Mesenteric fat pad (tissue), 1 donor: ENCODE results near the gene AFMID. TPM values are rescaled to one million over a fixed set of nuclear protein-coding genes. Genes with fewer than 3 reads are reported as not detected.
"Not testable (repeated sequence)": the region's sequence is repeated elsewhere in the genome, so short reads cannot be mapped to it uniquely, and the experiment has no call there.

Experiments used
- DNase-seq: peaks from one replicate; pipeline ENCODE4 v3.0.0-alpha.2; 2020; ENCODE audit warnings: low spot score
- total RNA-seq: library from RNA; stranded (reverse); fragmentation: NEBNext Ultra II Directional; extraction: Animal tissue kit (Norgen Biotek cat#: 25700); gene quantifications from one replicate; pipeline ENCODE4 v1.2.1, GENCODE V29; 2021
- donor health status: DM: yes; HTN: yes; CAD: no.

The AFMID gene
- total RNA-seq, 1 donor from 2014 or later: 19.7 TPM

- DNase-seq: no peak
These were observed 65.8 kb downstream of the AFMID start for GRCh38 chr17:78252701-78253635.

GRCh38 chr17:78253636-78253945, 66.4 kb downstream of the AFMID start:
- not testable (repeated sequence) for DNase-seq

GRCh38 chr17:78253946-78254672, 66.9 kb downstream of the AFMID start:
- DNase-seq: peak; percentile 96

GRCh38 chr17:78255029-78255656, 68.0 kb downstream of the AFMID start:
- no peak for DNase-seq

GRCh38 chr17:78255953-78256706, 69.0 kb downstream of the AFMID start:
- DNase-seq: no peak

- no peak for DNase-seq
These were observed 69.8 kb downstream of the AFMID start for GRCh38 chr17:78256707-78257591.

Other genes with a start within 250 kb of the AFMID start
- gene TNRC6C, start 228.7 kb upstream of the AFMID start, total RNA-seq: 24.7 TPM
- gene TMC6, start 58.6 kb upstream of the AFMID start, total RNA-seq: 117 TPM
- 8.4 TPM for gene TMC8, start 56.6 kb upstream of the AFMID start, total RNA-seq
- not detected for gene C17orf99, start 41.0 kb upstream of the AFMID start, total RNA-seq
- gene SYNGR2, start 18.8 kb upstream of the AFMID start, total RNA-seq: 93.5 TPM
- 1.1 TPM for gene TK1, start 310 bp upstream of the AFMID start, total RNA-seq
- gene BIRC5, start 26.9 kb downstream of the AFMID start, total RNA-seq: not detected
- gene TMEM235, start 44.3 kb downstream of the AFMID start, total RNA-seq: not detected
- 491 TPM for gene SOCS3, start 172.7 kb downstream of the AFMID start, total RNA-seq
- gene PGS1, start 191.3 kb downstream of the AFMID start, total RNA-seq: 64.0 TPM